ENCODE data around the gene GRIN3B. TPM values are rescaled to one million over a fixed set of nuclear protein-coding genes. Genes with fewer than 3 reads are reported as not detected.
"Not testable (repeated sequence)": the region's sequence is repeated elsewhere in the genome, so short reads cannot be mapped to it uniquely, and the experiment has no call there.

GRIN3B gene
- total RNA-seq, 1 donor from 2014 or later = 0.65 TPM

GRCh38 chr19:1019980-1020867 lies 20.0 kb downstream of the GRIN3B start:
- Mint-ChIP-seq H3K4me1 (ENCODE audit: unreplicated experiment) (peaks cover 21% of the 10 kb centered on the region), H3K27me3 (peaks cover 6% of the 10 kb centered on the region), H3K9me3 (no peaks in the 10 kb centered on the region)

GRCh38 chr19:1020868-1021425 lies 20.7 kb downstream of the GRIN3B start, which contains the start of gene TMEM259:
Gene TMEM259 (minus strand): TSS chr19:1021123. CDS start chr19:1020996, 127 bp downstream.
- H3K4me1 Mint-ChIP-seq (ENCODE audit: unreplicated experiment) = peaks cover 16% of the 10 kb centered on the region
- peaks cover 6% of the 10 kb centered on the region for H3K27me3 Mint-ChIP-seq
- peak within 1 kb of the TSS; percentile 92 for H3K4me3 Mint-ChIP-seq
- H3K27ac Mint-ChIP-seq = peak within 1 kb of the TSS; percentile 100
- TF ChIP-seq, protein P1, sequence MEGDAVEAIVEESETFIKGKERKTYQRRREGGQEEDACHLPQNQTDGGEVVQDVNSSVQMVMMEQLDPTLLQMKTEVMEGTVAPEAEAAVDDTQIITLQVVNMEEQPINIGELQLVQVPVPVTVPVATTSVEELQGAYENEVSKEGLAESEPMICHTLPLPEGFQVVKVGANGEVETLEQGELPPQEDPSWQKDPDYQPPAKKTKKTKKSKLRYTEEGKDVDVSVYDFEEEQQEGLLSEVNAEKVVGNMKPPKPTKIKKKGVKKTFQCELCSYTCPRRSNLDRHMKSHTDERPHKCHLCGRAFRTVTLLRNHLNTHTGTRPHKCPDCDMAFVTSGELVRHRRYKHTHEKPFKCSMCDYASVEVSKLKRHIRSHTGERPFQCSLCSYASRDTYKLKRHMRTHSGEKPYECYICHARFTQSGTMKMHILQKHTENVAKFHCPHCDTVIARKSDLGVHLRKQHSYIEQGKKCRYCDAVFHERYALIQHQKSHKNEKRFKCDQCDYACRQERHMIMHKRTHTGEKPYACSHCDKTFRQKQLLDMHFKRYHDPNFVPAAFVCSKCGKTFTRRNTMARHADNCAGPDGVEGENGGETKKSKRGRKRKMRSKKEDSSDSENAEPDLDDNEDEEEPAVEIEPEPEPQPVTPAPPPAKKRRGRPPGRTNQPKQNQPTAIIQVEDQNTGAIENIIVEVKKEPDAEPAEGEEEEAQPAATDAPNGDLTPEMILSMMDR (conservative IDR thresholded peaks at IDR 0.05) = no peak
- H3K9me3 Mint-ChIP-seq = no peaks in the 10 kb centered on the region
- peak; percentile 98 for DNase-seq (ENCODE audit: extremely low spot score, unreplicated experiment)
- H3K36me3 Mint-ChIP-seq = no peaks in the 10 kb centered on the region

More at GRCh38 chr19:1019980-1020867, 20.0 kb downstream of the GRIN3B start:
- Mint-ChIP-seq H3K27ac (peak overlapping the region; percentile 84), H3K36me3 (no peaks in the 10 kb centered on the region), H3K4me3 (peak overlapping the region; percentile 92)
- DNase-seq (ENCODE audit: extremely low spot score, unreplicated experiment) = no peak
- TF ChIP-seq, protein P1 (conservative IDR thresholded peaks at IDR 0.05) = no peak

GRCh38 chr19:1023883-1024188 lies 23.6 kb downstream of the GRIN3B start:
- H3K9me3 Mint-ChIP-seq; DNase-seq (ENCODE audit: extremely low spot score, unreplicated experiment); H3K36me3 Mint-ChIP-seq; H3K4me1 Mint-ChIP-seq (ENCODE audit: unreplicated experiment); H3K27me3 Mint-ChIP-seq: not testable (repeated sequence)
- Mint-ChIP-seq H3K4me3 (peak overlapping the region; percentile 28), H3K27ac (peak overlapping the region; percentile 46)

- Mint-ChIP-seq H3K4me1 (ENCODE audit: unreplicated experiment) (peaks cover 10% of the 10 kb centered on the region), H3K4me3 (peak overlapping the region; percentile 50)
- H3K27me3 Mint-ChIP-seq = not testable (repeated sequence)
These were observed 24.9 kb downstream of the GRIN3B start for GRCh38 chr19:1025080-1025479.

DNA sequence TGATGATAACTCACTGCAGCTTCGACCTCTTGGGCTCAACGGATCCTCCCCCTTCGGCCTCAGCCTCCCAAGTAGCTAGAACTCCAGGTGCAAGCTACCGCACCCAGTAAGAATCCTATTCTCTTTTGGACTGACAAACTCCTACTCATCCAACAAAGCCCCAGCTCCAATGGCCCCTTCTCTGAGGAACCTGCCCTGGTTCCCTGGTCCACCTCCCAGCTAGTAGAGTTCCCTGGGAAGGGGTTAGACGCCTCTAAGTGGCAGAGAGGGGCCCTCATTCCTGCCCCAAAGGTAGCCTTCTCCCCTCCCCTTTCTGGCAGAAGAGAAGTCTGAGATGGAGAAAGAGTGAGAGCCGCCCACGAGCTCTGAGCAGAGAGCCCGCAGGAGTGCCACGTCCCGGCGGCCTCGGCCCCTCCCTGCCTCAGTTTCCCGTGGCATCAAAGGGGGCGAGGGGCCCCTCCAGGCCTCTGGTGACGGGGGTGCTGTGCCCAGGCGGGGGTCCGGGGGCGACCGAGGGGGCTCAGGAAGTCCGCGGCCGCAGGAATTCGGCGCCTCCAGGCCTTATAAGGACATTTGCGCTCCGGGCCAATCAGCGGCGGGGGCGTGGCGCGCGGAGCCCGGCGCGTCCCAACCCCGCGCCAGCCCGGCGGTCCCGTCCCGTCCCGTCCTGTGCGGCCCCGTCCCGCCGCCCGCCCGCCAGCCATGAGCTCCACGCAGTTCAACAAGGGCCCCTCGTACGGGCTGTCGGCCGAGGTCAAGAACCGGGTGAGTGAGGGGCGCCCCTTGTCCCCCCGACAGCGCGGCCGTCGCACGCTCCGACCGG lies 26.0 kb downstream of the GRIN3B start, which contains the start of gene CNN2:
Gene CNN2 (plus strand): TSS at position 649 of the 823 bp plus-strand sequence. CDS start 54 bp downstream, at position 703.
- TF ChIP-seq, protein P1 (conservative IDR thresholded peaks at IDR 0.05) = no peak
- peaks cover 4% of the 10 kb centered on the region for H3K27me3 Mint-ChIP-seq
- DNase-seq (ENCODE audit: extremely low spot score, unreplicated experiment) = peak; percentile 91
- peaks cover 10% of the 10 kb centered on the region for H3K4me1 Mint-ChIP-seq (ENCODE audit: unreplicated experiment)
- H3K9me3 Mint-ChIP-seq = no peaks in the 10 kb centered on the region
- H3K36me3 Mint-ChIP-seq = peaks cover 5% of the 10 kb centered on the region
- peak within 1 kb of the TSS; percentile 94 for H3K4me3 Mint-ChIP-seq
- peak within 1 kb of the TSS; percentile 95 for H3K27ac Mint-ChIP-seq

More at GRCh38 chr19:1025080-1025479, 24.9 kb downstream of the GRIN3B start:
- H3K9me3 Mint-ChIP-seq; H3K36me3 Mint-ChIP-seq; DNase-seq (ENCODE audit: extremely low spot score, unreplicated experiment); H3K27ac Mint-ChIP-seq: not testable (repeated sequence)
